ENCODE data around the gene AQP4.

Gene AQP4

GRCh38 chr18:26839609-26840008 is 25.9 kb downstream of the AQP4 start (continued):
- no peak for TF ChIP-seq INSM2 (tag by site-specific recombination; IDR thresholded peaks at IDR 0.05)
- TF ChIP-seq ZNF600 (tag by site-specific recombination; IDR thresholded peaks at IDR 0.05): no peak

- H3K4me3 ChIP-seq (ENCODE audit: low read depth, low read length): no peak overlapping the region
- TF ChIP-seq ZNF585B (tag by site-specific recombination; IDR thresholded peaks at IDR 0.05): no peak
- TF ChIP-seq ZNF654 (tag by site-specific recombination; IDR thresholded peaks at IDR 0.05; ENCODE audit: low read depth): no peak
- TF ChIP-seq ZSCAN4 (tag by site-specific recombination; IDR thresholded peaks at IDR 0.05): no peak
- TF ChIP-seq ZIC2 (tag by site-specific recombination; IDR thresholded peaks at IDR 0.05): no peak
- TF ChIP-seq ZNF692 (tag by site-specific recombination; IDR thresholded peaks at IDR 0.05): no peak
- no peak for TF ChIP-seq HIC1 (tag by site-specific recombination; IDR thresholded peaks at IDR 0.05)
- TF ChIP-seq ZNF24 (tag by site-specific recombination; IDR thresholded peaks at IDR 0.05): no peak
- H3K9me3 ChIP-seq (ENCODE audit: control insufficient read depth, insufficient read depth, low read depth, low read length): no peaks in the 10 kb centered on the region
- no peak overlapping the region for H3K27ac ChIP-seq (ENCODE audit: extremely low read depth, low read depth, low read length)
- CTCF ChIA-PET: no interaction called here
- no peaks in the 10 kb centered on the region for H3K36me3 ChIP-seq (ENCODE audit: control insufficient read depth in 2 of 2, insufficient read depth in 1 of 2, low read length in 2 of 2)
- POLR2A ChIA-PET: no interaction called here
- no peaks in the 10 kb centered on the region for H3K4me1 ChIP-seq (ENCODE audit: control insufficient read depth, insufficient read depth, low read length)
Observed at GRCh38 chr18:26832302-26832701, 33.2 kb downstream of the AQP4 start.

GRCh38 chr18:26827581-26827980 is 37.9 kb downstream of the AQP4 start:
- Histone ChIP-seq H3K27ac (ENCODE audit: extremely low read depth, low read depth, low read length) (no peak overlapping the region), H3K9me3 (ENCODE audit: control insufficient read depth, insufficient read depth, low read depth, low read length) (no peaks in the 10 kb centered on the region), H3K4me3 (ENCODE audit: low read depth, low read length) (no peak overlapping the region), H3K36me3 (ENCODE audit: control insufficient read depth in 2 of 2, insufficient read depth in 1 of 2, low read length in 2 of 2) (no peaks in the 10 kb centered on the region), H3K4me1 (ENCODE audit: control insufficient read depth, insufficient read depth, low read length) (no peaks in the 10 kb centered on the region)
- CTCF ChIA-PET: interaction anchor here (1.1 to 2.3 kb wide), 3 partner anchors 14 to 98 kb away, joined by 3 to 6 read pairs (median 4); no protein-coding TSS in a partner anchor
- POLR2A ChIA-PET: no interaction called here
- TF ChIP-seq SP7 (tag by site-specific recombination; IDR thresholded peaks at IDR 0.05) (no peak), ZBTB44 (tag by site-specific recombination; IDR thresholded peaks at IDR 0.05) (no peak), ZNF274 (IDR thresholded peaks at IDR 0.05; ENCODE audit: low read length) (no peak), ZNF274 (tag by site-specific recombination; IDR thresholded peaks at IDR 0.05; ENCODE audit: borderline replicate concordance) (no peak), ZBTB26 (tag by site-specific recombination; optimal IDR thresholded peaks at IDR 0.05) (no peak), ZNF580 (tag by site-specific recombination; IDR thresholded peaks at IDR 0.05) (no peak), ZNF311 (tag by site-specific recombination; IDR thresholded peaks at IDR 0.05; ENCODE audit: borderline replicate concordance) (no peak), ZSCAN16 (tag by site-specific recombination; IDR thresholded peaks at IDR 0.05) (no peak), ZNF776 (tag by site-specific recombination; IDR thresholded peaks at IDR 0.05; ENCODE audit: borderline replicate concordance) (no peak), ZNF785 (tag by site-specific recombination; IDR thresholded peaks at IDR 0.05) (no peak)
